NCI-H2107 treated with DMSO at 0.1 percent for 48 hours (cell line): Measurements from ENCODE around the gene CNOT3.
"Not testable (repeated sequence)": the region's sequence is repeated elsewhere in the genome, so short reads cannot be mapped to it uniquely, and the experiment has no call there.

Experiments
- DNase-seq: peaks from one replicate; lab custom pipeline; 2025; ENCODE audit not compliant: unreplicated experiment; lab: John Stamatoyannopoulos, UW

The CNOT3 gene

DNA sequence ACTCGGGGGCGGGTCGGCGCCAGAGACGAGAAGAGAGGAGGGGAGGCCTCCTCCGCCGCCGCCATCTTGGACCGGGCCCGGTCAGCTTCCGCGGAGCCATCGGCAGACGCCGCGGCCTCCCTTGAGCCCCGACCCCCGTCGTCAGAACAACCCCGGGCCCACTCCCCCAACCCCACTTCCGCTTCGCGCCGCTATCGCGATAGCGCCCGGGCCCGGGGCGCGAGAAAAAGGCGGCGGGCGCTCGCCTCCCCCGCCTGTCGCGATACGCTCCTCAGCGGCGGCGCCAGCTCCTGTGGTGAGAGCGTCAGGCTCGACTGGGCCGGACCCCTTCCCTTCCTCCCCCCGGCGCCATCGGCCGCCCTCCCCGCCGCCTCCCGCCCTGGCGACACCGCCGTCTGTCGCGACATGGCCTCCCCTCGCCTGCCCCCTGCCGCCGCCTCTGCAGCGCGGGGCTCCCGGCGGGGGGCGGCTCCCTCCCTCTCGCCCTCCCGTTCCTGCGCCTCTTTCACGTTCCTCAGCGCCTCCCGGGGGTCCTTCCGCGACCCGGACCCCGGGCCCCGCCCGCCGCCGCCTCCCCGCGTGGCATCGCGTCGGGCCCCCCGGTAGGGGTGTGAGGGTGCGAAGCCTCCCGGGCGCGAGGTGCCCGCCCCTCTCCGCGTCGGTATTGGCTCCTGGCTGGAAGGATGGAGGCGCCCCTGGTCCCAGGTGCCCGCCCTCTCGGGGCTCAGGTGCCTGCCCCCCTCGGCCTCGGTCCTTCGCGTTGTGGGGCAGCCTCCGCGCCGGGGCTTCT, at the start of gene CNOT3:
CNOT3 (plus strand) TSS at position 64 of the 790 bp plus-strand sequence. CDS start 5,217 bp downstream, outside the sequence.
- no peak for DNase-seq

DNA sequence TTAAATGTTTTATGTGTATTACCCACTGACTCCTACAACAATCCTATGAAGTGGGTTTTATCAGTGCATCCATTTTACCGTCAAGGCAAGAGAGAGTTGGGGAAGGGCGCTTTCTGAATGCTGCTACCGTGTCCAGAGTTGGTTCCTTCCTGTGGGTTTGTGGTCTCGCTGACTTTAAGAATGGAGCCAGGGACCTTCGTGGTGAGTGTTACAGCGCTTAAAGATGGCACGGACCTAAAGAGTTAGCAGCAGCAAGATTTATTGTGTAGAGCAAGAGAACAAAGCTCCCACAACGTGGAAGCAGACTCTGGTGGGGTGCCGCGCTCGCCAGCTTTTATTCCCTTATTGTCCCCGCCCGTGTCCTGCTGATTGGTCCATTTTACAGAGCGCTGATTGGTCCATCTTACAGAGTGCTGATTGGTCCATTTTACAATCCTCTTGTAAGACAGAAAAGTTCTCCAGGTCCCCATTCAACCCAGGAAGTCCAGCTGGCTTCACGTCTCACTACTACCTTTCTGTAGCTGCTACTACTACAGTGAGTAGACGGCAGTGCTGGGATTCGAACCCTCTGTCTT, 43.0 kb upstream of the CNOT3 start:
- DNase-seq = no peak

DNA sequence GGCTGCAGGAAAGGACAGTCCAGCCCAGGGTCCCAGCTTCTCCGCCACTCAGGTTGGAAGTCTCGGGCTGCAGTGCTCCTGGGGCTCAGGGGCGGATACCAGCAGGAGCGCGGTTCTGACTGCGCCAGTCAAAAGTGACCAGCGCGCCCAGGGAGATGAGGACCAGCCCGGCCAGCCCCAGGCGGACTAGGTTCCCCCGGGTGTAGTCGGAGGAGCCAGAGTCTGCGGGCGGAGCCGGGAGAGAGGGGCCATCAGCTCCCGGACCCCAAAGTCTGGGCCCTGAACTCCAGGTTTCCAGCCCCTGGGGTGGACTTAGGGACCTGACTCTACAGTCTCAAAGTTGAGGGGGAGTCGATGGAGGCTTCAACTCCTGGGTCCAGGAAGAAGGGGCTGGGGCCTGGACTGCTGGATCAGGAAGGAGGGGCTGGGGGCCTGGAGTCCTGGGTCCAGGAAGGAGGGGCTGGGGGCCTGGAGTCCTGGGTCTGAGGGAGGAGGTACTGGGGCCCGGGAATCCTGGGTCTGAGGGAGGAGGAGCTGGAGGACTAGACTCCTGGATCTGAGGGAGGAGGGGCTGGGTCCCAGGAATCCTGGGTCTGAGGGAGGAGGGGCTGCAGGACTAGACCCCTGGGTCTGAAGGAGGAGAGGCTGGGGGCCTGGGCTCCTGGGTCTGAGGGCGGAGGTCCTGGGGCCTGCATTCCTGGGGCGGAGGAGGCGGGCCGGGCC, 42.3 kb upstream of the CNOT3 start:
- no peak for DNase-seq

DNA sequence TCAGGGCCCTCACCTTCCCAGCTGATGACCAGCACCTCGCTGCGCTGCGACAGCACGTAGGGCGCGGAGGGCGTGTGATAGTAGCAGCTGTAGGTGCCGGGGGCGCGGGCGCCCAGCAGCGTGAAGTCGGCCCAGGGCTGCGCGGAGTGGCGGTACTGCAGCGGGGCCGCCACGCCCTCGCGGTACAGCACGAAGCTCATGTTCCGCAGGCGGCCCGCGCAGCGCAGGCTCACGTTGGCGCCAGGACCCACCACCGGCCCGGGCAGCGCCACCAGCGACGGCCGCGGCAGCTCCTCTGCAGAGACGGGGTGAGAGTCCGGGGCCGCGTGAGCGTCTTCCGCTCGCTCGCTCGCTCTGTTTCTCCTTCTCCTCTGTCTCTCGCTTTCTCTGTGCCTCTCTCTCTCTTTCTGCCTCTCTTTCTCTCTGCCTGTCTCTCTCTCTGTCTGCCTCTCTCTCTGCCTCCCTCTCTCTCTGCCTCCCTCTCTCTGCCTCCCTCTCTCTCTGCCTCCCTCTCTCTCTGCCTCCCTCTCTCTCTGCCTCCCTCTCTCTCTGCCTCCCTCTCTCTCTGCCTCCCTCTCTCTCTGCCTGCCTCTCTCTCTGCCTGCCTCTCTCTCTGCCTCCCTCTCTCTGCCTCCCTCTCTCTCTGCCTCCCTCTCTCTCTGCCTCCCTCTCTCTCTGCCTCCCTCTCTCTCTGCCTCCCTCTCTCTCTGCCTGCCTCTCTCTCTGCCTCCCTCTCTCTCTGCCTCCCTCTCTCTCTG, 41.5 kb upstream of the CNOT3 start:
- DNase-seq = not testable (repeated sequence)

DNA sequence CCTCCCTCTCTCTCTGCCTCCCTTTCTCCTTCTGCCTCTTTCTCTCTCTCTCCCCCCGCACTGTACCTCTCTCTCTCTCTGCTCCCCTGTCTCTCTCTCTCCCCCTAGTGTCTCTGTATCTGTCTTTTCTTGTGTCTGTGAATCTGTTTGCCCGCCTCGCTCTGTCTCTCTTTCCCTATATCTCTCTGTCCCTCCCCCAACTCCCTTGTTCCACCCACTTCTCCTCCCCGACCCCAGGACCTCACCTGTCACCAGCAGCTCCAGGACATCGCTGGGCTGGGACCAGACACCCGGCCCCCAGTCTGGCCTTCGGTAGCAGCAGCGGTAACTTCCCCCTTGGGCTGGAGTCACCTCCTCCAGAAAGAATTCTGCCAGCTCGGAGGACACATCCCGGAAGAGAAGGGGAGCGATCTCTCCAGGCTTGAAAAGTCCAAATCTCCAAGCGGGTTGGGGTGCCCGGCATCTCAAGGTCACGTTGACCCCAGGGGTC, 40.9 kb upstream of the CNOT3 start:
- DNase-seq = no peak

DNA sequence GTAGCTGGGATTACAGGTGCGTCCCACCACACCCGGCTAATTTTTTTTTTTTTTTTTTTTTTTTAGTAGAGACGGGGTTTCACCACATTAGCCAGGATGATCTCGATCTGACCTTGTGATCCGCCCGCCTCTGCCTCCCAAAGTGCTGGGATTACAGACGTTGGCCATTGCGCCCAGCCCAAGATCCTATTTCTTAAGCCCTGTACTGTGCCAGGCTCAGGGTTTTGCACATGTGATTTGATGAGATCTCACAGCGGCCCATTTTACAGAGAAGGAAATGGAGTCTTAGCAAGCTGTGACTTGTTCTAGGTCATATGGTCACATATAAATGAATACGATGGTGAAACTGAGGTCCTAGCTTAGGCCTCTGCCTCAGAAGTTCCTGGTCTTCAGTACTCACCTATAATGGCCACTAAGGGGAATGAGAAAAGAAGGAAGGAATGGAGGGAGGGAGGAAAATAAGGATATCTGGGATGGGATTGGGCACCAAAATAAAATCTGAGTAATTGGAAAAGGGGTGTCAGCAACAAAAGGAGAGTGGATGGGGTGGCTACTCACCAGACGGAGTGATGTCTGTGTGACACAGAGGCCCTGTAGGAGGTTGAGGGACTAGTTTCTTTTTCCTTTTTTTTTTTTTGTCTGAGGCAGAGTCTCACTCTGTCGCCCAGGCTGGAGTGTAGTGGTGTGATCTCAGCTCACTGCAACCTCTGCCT, 38.2 kb upstream of the CNOT3 start:
- no peak for DNase-seq

DNA sequence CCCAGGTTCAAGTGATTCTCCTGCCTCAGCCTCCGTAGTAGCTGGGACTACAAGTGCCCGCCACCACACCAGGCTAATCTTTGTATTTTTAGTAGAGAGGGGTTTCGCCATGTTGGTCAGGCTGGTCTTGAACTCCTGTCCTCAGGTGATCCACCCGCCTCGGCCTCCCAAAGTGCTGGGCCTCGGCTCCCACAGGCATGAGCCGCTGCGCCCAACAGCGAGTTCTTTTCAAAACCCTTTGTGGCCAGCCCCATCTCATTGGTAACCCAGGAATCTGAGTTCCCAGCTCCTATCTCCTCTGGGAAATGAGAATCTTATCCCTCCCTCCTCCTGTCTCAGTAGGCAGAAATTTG, 37.7 kb upstream of the CNOT3 start:
- not testable (repeated sequence) for DNase-seq

DNA sequence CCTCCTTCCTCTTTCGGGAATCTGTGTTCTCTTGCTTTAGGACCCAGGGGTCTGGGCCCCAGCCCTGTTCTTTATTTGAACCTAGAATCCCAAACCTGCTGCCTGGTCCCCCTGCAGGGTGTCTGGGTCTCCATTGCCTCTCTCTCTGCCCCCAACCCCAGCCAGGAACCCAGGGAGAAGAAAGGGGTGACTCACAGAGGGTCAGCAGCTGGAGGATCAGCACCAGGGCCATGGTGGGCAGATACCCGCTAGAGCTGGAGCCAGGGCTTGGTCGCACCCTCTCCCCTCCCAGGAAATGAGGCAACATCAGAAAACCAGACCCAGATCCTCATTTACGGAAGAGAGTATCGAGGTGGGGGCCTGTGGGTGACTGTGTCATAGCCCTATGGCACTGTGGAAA, 37.0 kb upstream of the CNOT3 start, which contains the start of gene OSCAR:
OSCAR (minus strand) TSS at position 243 of the 400 bp plus-strand sequence; CDS start at position 232, 11 bp downstream.
- no peak for DNase-seq

DNA sequence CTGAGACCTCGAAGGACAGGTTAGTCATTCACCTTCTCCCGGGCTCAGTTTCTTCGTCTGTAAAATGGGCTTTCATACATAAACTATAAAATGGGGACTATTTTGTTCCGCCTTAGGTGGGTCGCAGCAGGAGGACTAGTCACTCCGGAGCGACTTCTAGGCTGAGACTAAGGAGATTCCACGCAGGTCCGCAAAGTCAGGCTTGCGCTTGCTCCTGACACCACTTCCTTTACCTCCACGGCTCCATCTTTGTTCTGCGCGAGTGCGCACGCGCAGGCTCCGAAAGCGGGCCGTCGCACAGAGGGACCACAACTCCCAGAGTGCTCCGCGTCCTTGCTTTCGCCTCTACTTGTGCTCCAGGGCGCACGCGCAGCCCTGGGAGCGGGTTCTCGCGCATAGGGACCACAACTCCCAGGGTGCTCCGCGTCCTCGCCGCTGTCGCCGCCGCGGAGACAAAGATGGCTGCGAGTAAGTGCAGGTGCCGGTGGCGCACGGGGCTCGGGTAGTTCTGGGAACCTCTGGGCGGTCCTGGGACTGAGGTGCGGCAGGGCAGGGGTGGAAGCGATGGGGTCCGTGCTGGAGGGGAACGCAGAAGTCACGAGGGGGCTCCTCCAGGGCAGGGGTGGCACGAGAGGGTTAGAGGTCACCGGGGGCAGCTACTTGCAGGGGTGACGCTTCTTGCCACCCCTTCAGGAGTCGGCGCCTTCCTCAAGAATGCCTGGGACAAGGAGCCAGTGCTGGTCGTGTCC, 35.0 kb upstream of the CNOT3 start, which contains the start of gene NDUFA3:
NDUFA3 (plus strand) TSS at position 435 of the 749 bp plus-strand sequence; CDS start at position 459, 24 bp downstream.
- peak; percentile 96 for DNase-seq

DNA sequence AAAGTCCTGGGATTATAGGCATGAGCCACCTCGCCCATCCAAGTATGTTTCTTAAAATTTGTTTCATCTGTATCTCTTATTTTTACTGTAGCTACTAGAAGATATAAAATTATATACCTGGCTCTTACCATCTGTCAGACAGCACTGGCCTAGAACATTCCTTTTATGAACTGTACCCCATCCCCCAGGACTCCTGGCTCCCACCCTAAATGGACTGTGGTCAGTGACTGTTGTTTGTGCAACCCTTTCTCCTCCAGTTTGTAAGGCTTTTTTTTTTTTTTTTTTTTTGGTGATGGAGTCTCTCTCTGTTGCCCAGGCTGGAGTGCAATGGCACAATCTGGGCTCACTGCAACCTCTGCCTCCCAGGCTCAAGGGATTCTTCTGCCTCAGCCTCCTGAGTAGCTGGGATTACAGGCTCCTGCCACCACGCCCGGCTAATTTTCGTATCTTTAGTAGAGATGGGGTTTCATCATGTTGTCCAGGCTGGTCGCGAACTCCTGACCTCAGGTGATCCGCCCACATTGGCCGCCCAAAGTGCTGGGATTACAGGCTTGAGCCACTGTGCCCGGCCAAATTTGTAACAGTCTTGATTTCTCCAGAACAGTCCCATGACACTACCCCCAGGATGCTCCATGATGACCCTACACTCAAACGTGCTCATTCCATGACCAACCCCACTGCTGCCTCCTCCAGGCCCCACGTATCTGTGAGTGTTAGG, 32.4 kb upstream of the CNOT3 start:
- no peak for DNase-seq

DNA sequence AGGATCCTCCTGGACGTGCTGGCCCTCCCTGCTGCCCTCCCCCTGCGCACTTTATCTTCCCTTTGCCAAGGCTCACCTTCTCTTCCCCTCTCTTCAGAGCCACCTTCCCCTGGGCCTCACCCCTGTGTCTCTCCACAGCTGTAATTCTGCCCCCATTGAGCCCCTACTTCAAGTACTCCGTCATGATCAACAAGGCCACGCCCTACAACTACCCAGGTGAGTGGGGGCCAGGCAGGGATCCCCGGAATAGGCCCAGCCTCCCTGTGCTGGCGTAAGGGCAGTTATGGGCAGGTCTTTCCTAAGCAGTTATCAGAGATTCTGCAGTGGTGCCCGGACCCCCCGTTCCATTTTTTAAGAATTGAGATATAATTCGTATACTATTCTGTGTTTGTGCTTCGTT, 31.8 kb upstream of the CNOT3 start:
- DNase-seq = no peak

DNA sequence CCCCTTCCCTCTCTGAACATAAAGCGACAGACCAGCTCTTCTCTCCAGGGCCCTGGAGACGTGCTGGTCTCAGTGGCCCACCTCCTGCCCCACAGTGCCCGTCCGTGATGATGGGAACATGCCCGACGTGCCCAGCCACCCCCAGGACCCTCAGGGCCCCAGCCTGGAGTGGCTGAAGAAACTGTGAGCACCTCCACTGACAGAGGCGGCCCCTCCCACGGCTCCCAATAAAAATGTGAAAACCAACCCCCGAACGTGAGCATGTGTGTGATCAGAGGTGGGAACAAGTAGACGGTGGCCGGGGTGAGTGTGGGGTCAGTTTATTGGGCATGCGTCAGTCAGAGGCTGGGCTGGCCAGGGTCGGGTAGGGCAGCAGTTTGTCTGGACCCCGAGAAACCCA, 30.8 kb upstream of the CNOT3 start:
- DNase-seq = no peak

DNA sequence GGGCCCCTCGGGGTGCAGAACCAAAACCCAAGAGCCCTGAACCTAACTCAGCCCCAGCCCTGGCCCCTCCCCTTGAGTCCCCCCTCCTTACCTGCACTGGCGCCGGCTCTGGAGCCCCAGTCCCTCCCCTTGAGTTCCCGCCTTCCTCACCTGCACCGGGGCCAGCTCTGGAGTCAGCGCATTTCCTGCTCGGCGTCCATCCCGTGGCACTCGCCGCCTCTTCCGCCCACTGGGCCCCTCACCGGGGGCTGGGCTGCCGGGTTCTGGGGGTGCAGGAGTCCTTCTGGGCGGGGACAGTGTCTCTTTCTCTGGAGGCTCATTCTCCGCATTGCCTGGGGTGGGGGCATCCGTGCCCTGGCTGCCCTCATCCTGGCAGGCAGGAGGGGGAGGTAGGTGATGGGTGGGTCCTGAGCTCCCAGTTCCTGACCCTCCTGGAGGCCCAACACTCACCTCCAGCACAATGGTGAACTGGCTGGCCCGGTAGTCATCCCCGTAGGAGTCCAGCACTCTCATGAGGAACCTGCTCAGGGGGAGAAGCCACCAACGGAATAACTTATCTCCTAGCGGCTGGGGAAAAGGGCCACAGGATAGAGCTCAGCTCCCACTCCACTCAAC, 29.6 kb upstream of the CNOT3 start:
- no peak for DNase-seq

DNA sequence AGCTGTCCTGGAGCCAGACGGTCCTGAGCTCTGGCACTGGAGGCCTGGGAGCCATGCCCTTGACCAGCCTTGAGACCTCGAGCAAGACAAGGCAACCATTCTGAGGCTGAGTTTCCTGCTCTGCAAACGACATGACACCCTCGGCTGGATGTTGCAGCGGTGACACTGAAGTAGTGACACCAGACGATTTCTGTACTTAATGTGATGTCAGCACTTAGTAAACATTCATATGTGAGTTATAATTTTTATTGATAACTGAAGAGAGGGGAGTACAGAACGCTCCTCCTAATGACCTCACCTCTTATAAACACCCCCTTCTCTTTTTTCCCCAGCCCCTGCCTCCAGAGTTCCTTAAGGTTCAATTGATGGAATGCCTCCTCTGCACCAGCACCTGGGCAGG, 29.1 kb upstream of the CNOT3 start:
- no peak for DNase-seq

DNA sequence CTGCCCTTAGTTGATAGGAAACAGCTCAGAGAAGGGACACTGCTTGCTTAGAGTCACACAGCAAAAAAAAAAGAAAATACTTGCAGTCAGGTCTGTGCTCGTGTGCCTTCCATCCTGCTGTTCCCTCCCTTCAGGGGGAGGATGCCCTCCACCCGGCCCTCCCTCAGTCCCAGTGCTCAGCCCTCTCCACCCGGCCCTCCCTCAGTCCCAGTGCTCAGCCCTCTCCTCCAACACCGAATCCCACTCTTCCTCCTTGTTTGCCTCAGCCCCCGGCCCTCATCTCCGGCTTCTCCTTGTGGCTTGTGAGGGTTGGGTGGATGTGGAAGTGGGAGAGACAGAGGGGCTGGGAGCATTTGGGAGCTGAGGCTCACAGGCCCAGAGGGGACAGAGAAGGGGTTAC, 27.9 kb upstream of the CNOT3 start:
- no peak for DNase-seq

DNA sequence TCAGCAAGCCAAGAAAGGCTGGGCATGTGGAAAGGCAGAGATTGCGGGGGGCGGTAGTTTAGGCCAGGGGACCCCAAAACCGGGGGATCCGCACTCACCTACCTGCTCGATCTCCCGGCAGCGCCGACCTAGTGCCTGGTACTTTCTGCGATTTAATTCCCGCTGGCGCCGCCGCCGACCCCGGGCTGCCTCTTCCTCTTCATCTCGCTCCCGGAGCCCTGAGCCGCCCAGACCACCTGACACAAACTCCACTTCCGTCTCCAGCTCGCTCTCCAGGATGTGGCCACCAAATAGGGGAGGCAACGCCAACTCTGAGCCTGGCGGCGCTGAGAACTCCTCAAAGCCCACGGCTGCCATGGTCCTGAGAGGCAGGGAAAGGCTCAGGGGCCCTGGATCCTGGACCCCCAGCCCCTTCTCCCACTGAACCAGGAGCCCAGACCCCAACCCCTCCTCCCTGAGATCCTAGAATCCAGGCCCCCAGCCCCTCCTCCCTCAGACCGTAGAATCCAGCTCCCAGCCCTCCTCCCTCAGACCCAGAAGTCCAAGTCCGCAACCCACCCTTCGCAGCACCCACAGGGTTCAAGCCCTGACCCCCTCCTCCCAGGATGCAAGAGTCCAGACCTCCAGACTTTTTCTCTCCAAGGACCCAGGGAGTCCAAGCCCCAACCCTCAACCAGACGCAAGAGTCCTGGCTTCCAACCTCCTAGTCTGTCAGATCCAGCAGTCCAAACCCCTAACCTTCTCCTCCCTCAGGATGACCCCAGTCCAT, 23.0 kb upstream of the CNOT3 start:
- no peak for DNase-seq

DNA sequence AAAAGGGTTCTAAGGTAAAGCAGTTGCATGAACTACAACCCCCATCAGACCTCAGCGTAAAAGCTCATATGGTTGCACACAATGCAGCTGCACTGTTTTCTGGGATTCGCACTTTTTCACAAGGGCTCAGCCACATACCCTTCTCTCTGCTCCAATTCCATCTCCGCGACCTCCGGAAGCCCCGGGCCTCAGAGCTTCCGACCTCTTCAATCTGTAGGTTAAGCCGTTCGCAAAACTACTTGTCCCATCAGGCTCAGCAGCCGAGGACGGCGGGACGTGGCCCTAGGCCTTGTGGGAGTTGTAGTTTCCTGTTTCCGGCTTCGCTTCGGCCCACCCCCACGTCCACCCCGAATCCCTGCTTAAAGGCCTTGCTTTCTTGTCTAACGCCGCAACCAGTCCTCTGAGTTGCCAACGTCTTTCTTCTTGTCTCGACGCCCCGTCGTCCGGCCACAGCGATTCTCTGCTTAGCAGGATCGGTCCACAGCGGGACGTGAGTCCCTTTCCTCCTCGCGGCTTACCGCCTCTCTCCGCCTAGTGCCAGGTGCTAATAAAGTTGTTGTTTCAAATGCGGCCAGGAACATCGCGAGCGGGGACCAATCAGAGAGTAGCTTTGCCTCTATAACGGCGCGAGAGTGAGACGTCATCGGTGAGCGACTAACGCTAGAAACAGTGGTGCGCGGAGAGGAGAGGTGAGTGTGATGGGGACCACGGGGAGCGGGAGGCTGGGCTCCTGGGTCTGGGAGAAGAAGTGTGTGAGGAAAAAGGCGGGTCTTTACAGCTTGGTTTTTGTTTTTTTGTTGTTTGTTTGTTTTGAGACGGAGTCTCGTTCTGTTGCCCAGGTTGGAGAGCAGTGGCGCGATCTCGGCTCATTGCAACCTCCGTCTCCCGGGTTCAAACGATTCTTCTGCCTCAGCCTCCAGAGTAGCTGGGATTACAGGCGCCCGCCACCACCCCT, 22.2 kb upstream of the CNOT3 start, which contains the start of the genes PRPF31 and TFPT:
PRPF31 (plus strand) TSS at position 646 of the 955 bp plus-strand sequence. CDS start 2,525 bp downstream, outside the sequence.
TFPT (minus strand) TSS at position 549 of the 955 bp plus-strand sequence; CDS start at position 161, 388 bp downstream.
- DNase-seq = peak; percentile 94
